H1 (cell line): Measurements from ENCODE around the gene CPZ. TPM values are rescaled to one million over a fixed set of nuclear protein-coding genes. Genes with fewer than 3 reads are reported as not detected.

Source experiments
- CTCF ChIA-PET: fragments of 300-600 bp; sonication (Branson Sonifier 250); formaldehyde crosslinking; loops from one replicate; lab custom pipeline; 2021; ENCODE audit not compliant: partially characterized antibody; lab: Charles Lee
- POLR2A ChIA-PET: fragments of 300-600 bp; sonication (Branson Sonifier 250); formaldehyde crosslinking; loops from one replicate; lab custom pipeline; 2021; ENCODE audit warnings: inconsistent platforms; ENCODE audit not compliant: partially characterized antibody; lab: Charles Lee
- DNase-seq, 2 experiments: peaks; one replicate each; pipeline versions ENCODE4 v3.0.0 to v3.0.0-alpha.2; 2010 to 2022; ENCODE audit warnings: low spot score in 2 of 2, low read depth in 1 of 2, mixed read lengths in 1 of 2
- FAIRE-seq: peaks from 2 replicates; lab custom pipeline; 2011; peaks lifted over from hg19 to GRCh38; lab: Jason Lieb, UNC
- H2AFZ ChIP-seq: 2 replicates; pipeline ENCODE4 v1.8.1; 2012; ENCODE audit warnings: low read length, inconsistent platforms
- H2AK5ac ChIP-seq: 2 replicates; pipeline ENCODE4 v1.6.1; 2013; ENCODE audit warnings: low read depth, low read length
- H2BK120ac ChIP-seq: replicated peaks from 2 replicates; pipeline ENCODE3; 2013; ENCODE audit warnings: low read depth, low read length, inconsistent platforms
- H2BK12ac ChIP-seq: 2 replicates; pipeline ENCODE4 v1.6.1; 2013; ENCODE audit warnings: low read depth, low read length
- H2BK15ac ChIP-seq: 2 replicates; pipeline ENCODE4 v1.6.1; 2013; ENCODE audit warnings: low read length
- H2BK20ac ChIP-seq: 2 replicates; pipeline ENCODE4 v1.6.1; 2013; ENCODE audit warnings: low read length
- H2BK5ac ChIP-seq: 2 replicates; pipeline ENCODE4 v1.6.1; 2013; ENCODE audit warnings: low read depth, low read length
- H3K14ac ChIP-seq: 2 replicates; pipeline ENCODE4 v1.6.1; 2013; ENCODE audit warnings: inconsistent platforms; ENCODE audit not compliant: insufficient read length
- H3K18ac ChIP-seq: 2 replicates; pipeline ENCODE4 v1.6.1; 2013; ENCODE audit warnings: low read length; ENCODE audit errors: extremely low read depth
- H3K23ac ChIP-seq: 2 replicates; pipeline ENCODE4 v1.6.1; 2013; ENCODE audit warnings: inconsistent platforms; ENCODE audit not compliant: insufficient read length
- H3K23me2 ChIP-seq: 2 replicates; pipeline ENCODE4 v1.6.1; 2013; ENCODE audit warnings: low read depth, low read length
- H3K27ac ChIP-seq: 2 replicates; pipeline ENCODE4 v1.6.1; 2011; ENCODE audit warnings: low read depth, low read length, inconsistent platforms
- H3K27me3 ChIP-seq, 4 experiments: replicated peaks in 1 of 4; 1 replicate in 1 of 4; 2 replicates in 3 of 4; pipeline versions ENCODE4 v1.6.1 to v1.8.1; 2011 to 2013; ENCODE audit warnings: low read length in 3 of 4, mild to moderate bottlenecking in 3 of 4, inconsistent platforms in 2 of 4, mixed read lengths in 2 of 4, moderate library complexity in 1 of 4; ENCODE audit not compliant: control insufficient read depth in 3 of 4, insufficient read depth in 3 of 4; ENCODE audit errors: extremely low read depth in 1 of 4
- H3K36me3 ChIP-seq, 4 experiments: 2 replicates each; pipeline versions ENCODE4 v1.6.1 to v1.8.1; 2011 to 2013; ENCODE audit warnings: mild to moderate bottlenecking in 4 of 4, low read length in 3 of 4, moderate library complexity in 2 of 4, control low read depth in 1 of 4, inconsistent platforms in 1 of 4; ENCODE audit not compliant: insufficient read depth in 4 of 4, control insufficient read depth in 2 of 4
- H3K4ac ChIP-seq: replicated peaks from 2 replicates; pipeline ENCODE3; 2013; ENCODE audit warnings: low read length, low read depth, mixed read lengths, inconsistent platforms; ENCODE audit not compliant: insufficient read length
- H3K4me1 ChIP-seq, 4 experiments: replicated peaks in 1 of 4; 1 replicate in 1 of 4; 2 replicates in 3 of 4; pipeline versions ENCODE4 v1.6.1 to v1.8.1; 2011 to 2013; ENCODE audit warnings: low read length in 3 of 4, inconsistent platforms in 2 of 4, mixed read lengths in 1 of 4; ENCODE audit not compliant: insufficient read depth in 4 of 4, control insufficient read depth in 3 of 4
- H3K4me2 ChIP-seq, 2 experiments: 2 replicates each; pipeline versions ENCODE4 v1.6.1 to v1.8.1; 2011 to 2013; ENCODE audit warnings: low read depth in 2 of 2, low read length in 2 of 2, control low read depth in 1 of 2, inconsistent platforms in 1 of 2, mild to moderate bottlenecking in 1 of 2; ENCODE audit not compliant: insufficient read depth in 1 of 2
- H3K4me3 ChIP-seq, 4 experiments: fragments of 200-600, 300-600 bp in 1 of 4; sonication (generic), shearing (Covaris generic), sonication (Bioruptor Twin) in 1 of 4; 2 replicates each; pipeline versions ENCODE4 v1.5.1 to v1.8.1; 2011 to 2016; ENCODE audit warnings: low read length in 4 of 4, low read depth in 3 of 4, control low read depth in 2 of 4, inconsistent platforms in 2 of 4, mild to moderate bottlenecking in 2 of 4, mixed read lengths in 1 of 4, moderate library complexity in 1 of 4; ENCODE audit not compliant: insufficient read depth in 2 of 4; ENCODE audit errors: extremely low read depth in 1 of 4
- H3K56ac ChIP-seq: replicated peaks from 2 replicates; pipeline ENCODE3; 2013; ENCODE audit warnings: low read depth, mild to moderate bottlenecking, mixed read lengths, low read length, inconsistent platforms; ENCODE audit not compliant: insufficient read length
- H3K79me1 ChIP-seq: 2 replicates; pipeline ENCODE4 v1.6.1; 2013; ENCODE audit warnings: low read depth, low read length, control low read depth
- H3K79me2 ChIP-seq, 2 experiments: 2 replicates each; pipeline versions ENCODE4 v1.6.1 to v1.8.1; 2012 to 2013; ENCODE audit warnings: low read length in 2 of 2, mild to moderate bottlenecking in 2 of 2, inconsistent platforms in 1 of 2; ENCODE audit not compliant: insufficient read depth in 2 of 2, control insufficient read depth in 1 of 2
- H3K9ac ChIP-seq, 4 experiments: replicated peaks in 1 of 4; 1 replicate in 1 of 4; 2 replicates in 3 of 4; pipeline versions ENCODE4 v1.6.1 to v1.8.1; 2011 to 2013; ENCODE audit warnings: low read depth in 3 of 4, low read length in 3 of 4, control low read depth in 2 of 4, mild to moderate bottlenecking in 2 of 4, moderate library complexity in 2 of 4, inconsistent platforms in 1 of 4; ENCODE audit errors: extremely low read depth in 1 of 4
- H3K9me3 ChIP-seq, 2 experiments: 2 replicates each; pipeline versions ENCODE4 v1.6.1 to v1.8.1; 2012 to 2013; ENCODE audit warnings: mild to moderate bottlenecking in 2 of 2, moderate library complexity in 2 of 2, control low read depth in 1 of 2, inconsistent platforms in 1 of 2, low read depth in 1 of 2, low read length in 1 of 2, mixed read lengths in 1 of 2; ENCODE audit not compliant: insufficient read depth in 2 of 2
- H4K20me1 ChIP-seq, 2 experiments: replicated peaks in 1 of 2; 2 replicates each; pipeline versions ENCODE3 to v1.8.1; 2011 to 2013; ENCODE audit warnings: inconsistent platforms in 2 of 2, low read length in 2 of 2, mild to moderate bottlenecking in 1 of 2; ENCODE audit not compliant: insufficient read depth in 2 of 2, control insufficient read depth in 1 of 2
- H4K5ac ChIP-seq: 2 replicates; pipeline ENCODE4 v1.6.1; 2013; ENCODE audit warnings: low read length, low read depth, mixed read lengths, inconsistent platforms; ENCODE audit not compliant: insufficient read length
- H4K8ac ChIP-seq: 2 replicates; pipeline ENCODE4 v1.8.0; 2013; ENCODE audit warnings: mild to moderate bottlenecking, moderate library complexity, low read length, inconsistent platforms; ENCODE audit not compliant: insufficient read depth; ENCODE audit errors: extremely low read depth
- H4K91ac ChIP-seq: replicated peaks from 2 replicates; pipeline ENCODE3; 2013; ENCODE audit warnings: low read length, mixed read lengths, inconsistent platforms; ENCODE audit not compliant: insufficient read length
- ATF2 ChIP-seq: IDR thresholded peaks from 2 replicates; pipeline ENCODE4 v1.6.1; 2012; ENCODE audit warnings: low read length, inconsistent platforms
- BACH1 ChIP-seq: IDR thresholded peaks from 2 replicates; pipeline ENCODE4 v1.6.1; 2012; ENCODE audit warnings: low read length, improper control_type of control experiment
- BCL11A ChIP-seq, 2 experiments: IDR thresholded peaks; one replicate each; pipeline ENCODE4 v1.6.1; 2011; ENCODE audit warnings: low read depth in 2 of 2, low read length in 2 of 2, mild to moderate bottlenecking in 2 of 2
- CBX8 ChIP-seq: fragments of 300-800, 300-1000 bp; sonication (generic); IDR thresholded peaks from 2 replicates; pipeline ENCODE4 v1.7.1; 2016; ENCODE audit warnings: low read depth, low read length, borderline replicate concordance
- JUN ChIP-seq: IDR thresholded peaks from 2 replicates; pipeline ENCODE4 v1.6.1; 2011; ENCODE audit warnings: low read depth, mild to moderate bottlenecking, improper control_type of control experiment, low read length
- KDM1A ChIP-seq: fragments of 200-600, 300-600 bp; sonication (generic); IDR thresholded peaks from 2 replicates; pipeline ENCODE4 v1.7.1; 2016; ENCODE audit warnings: mild to moderate bottlenecking, low read length, borderline replicate concordance
- KDM4A ChIP-seq: IDR thresholded peaks from one replicate; pipeline ENCODE4 v1.7.1; 2012; ENCODE audit warnings: low read depth, mild to moderate bottlenecking, moderate library complexity, low read length, inconsistent platforms; ENCODE audit not compliant: severe bottlenecking
- RAD21 ChIP-seq, 2 experiments: IDR thresholded peaks in 1 of 2; conservative IDR thresholded peaks in 1 of 2; 2 replicates each; pipeline ENCODE4 v1.6.1; 2011; ENCODE audit warnings: low read depth in 2 of 2, low read length in 2 of 2, improper control_type of control experiment in 1 of 2, inconsistent platforms in 1 of 2, mild to moderate bottlenecking in 1 of 2, moderate library complexity in 1 of 2
- SIX5 ChIP-seq: IDR thresholded peaks from 2 replicates; pipeline ENCODE4 v1.6.1; 2011; ENCODE audit warnings: mild to moderate bottlenecking, low read depth, low read length
- SP1 ChIP-seq: IDR thresholded peaks from 2 replicates; pipeline ENCODE4 v1.6.1; 2011; ENCODE audit warnings: low read depth, low read length
- SRF ChIP-seq: IDR thresholded peaks from 2 replicates; pipeline ENCODE4 v1.6.1; 2011; ENCODE audit warnings: mild to moderate bottlenecking, low read depth, low read length, moderate library complexity
- WGBS, 2 experiments: shearing (Covaris generic) in 1 of 2; methylation state at CpG; one replicate each; pipeline versions ENCODE4 v1.1.6 to v1.1.7; 2013 to 2015; ENCODE audit warnings: low lambda C conversion rate in 2 of 2, mixed read lengths in 2 of 2, inconsistent platforms in 1 of 2, low coverage in 1 of 2, missing lambda C conversion rate in 1 of 2; ENCODE audit not compliant: insufficient replicate concordance in 2 of 2, insufficient coverage in 1 of 2, insufficient read length in 1 of 2; ENCODE audit errors: extremely low coverage in 1 of 2, missing lambda C conversion rate in 1 of 2; 5-methylcytosine and 5-hydroxymethylcytosine counted together
- polyA plus RNA-seq, 7 experiments: library from polyadenylated mRNA; depleted of rRNA in 3 of 7; stranded (reverse) in 5 of 7; unstranded in 2 of 7; fragments of >200 nt in 5 of 7; fragments of 200-250 nt in 2 of 7; gene quantifications; 1 replicate in 5 of 7; 2 replicates in 1 of 7; 4 replicates in 1 of 7; pipeline versions ENCODE4 v1.2.1 to v1.2.3, GENCODE V29; 2011 to 2013; ENCODE audit warnings: missing spikeins in 2 of 7, mixed read lengths in 2 of 7
- total RNA-seq: library from RNA; stranded (reverse); fragmentation: NEBNext Ultra II Directional; extraction: Animal tissue kit (Norgen Biotek cat#: 25700); gene quantifications from 2 replicates; pipeline ENCODE4 v1.2.1, GENCODE V29; 2021

The CPZ gene
- total and polyA plus RNA-seq, 2 of the 8 experiments (the other 6 are each of a cell fraction or from before 2014, with no cell fraction given): 28.8 to 40.7 TPM

DNA sequence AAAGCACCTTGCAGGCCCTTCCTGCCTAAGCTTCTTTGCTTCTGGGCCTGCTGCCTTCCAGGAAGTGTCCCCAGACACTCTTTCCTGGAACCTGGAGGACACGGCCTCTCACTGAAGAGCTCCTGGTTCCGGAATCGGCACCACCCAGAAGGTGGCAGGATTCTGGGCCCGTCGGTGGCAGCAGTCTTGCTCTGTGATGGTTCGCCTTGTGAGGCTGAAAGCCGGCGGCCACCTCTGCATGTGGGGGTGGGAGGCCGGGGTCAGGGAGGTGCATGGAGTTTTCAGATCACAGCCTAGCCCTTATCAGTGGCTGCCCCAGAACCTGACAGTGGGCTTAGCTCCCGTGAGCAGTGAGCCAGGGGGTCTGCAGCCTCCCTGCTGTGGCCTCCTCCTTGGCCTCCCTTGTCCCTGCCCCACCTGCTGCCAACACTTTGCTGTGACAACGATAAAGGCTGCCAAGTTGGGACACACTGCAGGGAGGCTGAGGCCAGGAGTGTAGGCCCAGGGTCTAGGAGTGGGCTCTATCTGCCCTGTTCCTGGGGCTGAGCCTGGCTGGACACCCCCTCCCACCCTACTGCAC is 43.1 kb upstream of the CPZ start:
- Histone ChIP-seq H2BK120ac (no peak overlapping the region), H2AFZ (no peak overlapping the region), H3K4me2 (no peak overlapping the region), H3K4me3 (no peak overlapping the region), H2BK15ac (peak overlapping the region; percentile 81; the same call in 1 of the 2 replicates), H4K8ac (no peak overlapping the region), H4K5ac (no peak overlapping the region), H3K27ac (no peak overlapping the region), H3K36me3 (no peaks in the 10 kb centered on the region), H4K91ac (no peak overlapping the region), H3K18ac (no peak overlapping the region), H2BK20ac (no peak overlapping the region), H3K9ac (no peak overlapping the region), H3K23me2 (no peaks in the 10 kb centered on the region), H3K4me1 (peaks cover 0 to 12% (median 3%) of the 10 kb centered on the region in 4 experiments; a peak in 5 of 7 replicates), H3K14ac (no peak overlapping the region), H3K23ac (no peak overlapping the region), H3K56ac (no peak overlapping the region), H3K27me3 (no peaks in the 10 kb centered on the region; a peak in 1 of 7 replicates), H2BK5ac (peak overlapping the region; percentile 7; the same call in 1 of the 2 replicates), H3K9me3 (no peaks in the 10 kb centered on the region), H3K79me2 (no peaks in the 10 kb centered on the region), H4K20me1 (no peaks in the 10 kb centered on the region), H3K4ac (no peak overlapping the region), H2BK12ac (peak overlapping the region; percentile 2; the same call in 1 of the 2 replicates), H2AK5ac (no peak overlapping the region), H3K79me1 (no peaks in the 10 kb centered on the region)
- ChIA-PET POLR2A (interaction anchor here (0.7 to 2.3 kb wide), 5 partner anchors 9 to 121 kb away, joined by 3 to 5 read pairs (median 3); no protein-coding TSS in a partner anchor), CTCF (interaction anchor here (0.7 to 14.7 kb wide), 17 partner anchors 8 to 144 kb away, joined by 3 to 237 read pairs (median 4); partner anchors contain the start of gene CPZ)
- DNase-seq (no peak), FAIRE-seq (no peak)
- 92% methylated on average over 11 of the region's 11 CpGs; no CpG with 5 or more reads in 1 of the 2 experiments for WGBS, 2 experiments
- TF ChIP-seq SP1 (no peak), SIX5 (no peak), SRF (no peak), ATF2 (no peak), RAD21 (IDR thresholded peaks at IDR 0.05 in 1 of 2, conservative IDR thresholded peaks at IDR 0.05 in 1 of 2; ENCODE audit: low read depth in 2 of 2, low read length in 2 of 2) (no peak), BCL11A (IDR thresholded peaks at IDR 0.05; ENCODE audit: low read depth in 2 of 2, low read length in 2 of 2) (no peak), KDM1A (no peak), KDM4A (no peak), CBX8 (no peak), BACH1 (no peak), JUN (no peak)
